GM19025 (cell line): ENCODE results near the gene PLEKHG1.

Experiments used
- ATAC-seq: cut with Tn5 transposase; IDR thresholded peaks from one replicate; pipeline ENCODE4 v1.9.1; 2021; ENCODE audit warnings: mild to moderate bottlenecking, low read depth, moderate library complexity; ENCODE audit not compliant: unreplicated experiment

The PLEKHG1 gene

DNA sequence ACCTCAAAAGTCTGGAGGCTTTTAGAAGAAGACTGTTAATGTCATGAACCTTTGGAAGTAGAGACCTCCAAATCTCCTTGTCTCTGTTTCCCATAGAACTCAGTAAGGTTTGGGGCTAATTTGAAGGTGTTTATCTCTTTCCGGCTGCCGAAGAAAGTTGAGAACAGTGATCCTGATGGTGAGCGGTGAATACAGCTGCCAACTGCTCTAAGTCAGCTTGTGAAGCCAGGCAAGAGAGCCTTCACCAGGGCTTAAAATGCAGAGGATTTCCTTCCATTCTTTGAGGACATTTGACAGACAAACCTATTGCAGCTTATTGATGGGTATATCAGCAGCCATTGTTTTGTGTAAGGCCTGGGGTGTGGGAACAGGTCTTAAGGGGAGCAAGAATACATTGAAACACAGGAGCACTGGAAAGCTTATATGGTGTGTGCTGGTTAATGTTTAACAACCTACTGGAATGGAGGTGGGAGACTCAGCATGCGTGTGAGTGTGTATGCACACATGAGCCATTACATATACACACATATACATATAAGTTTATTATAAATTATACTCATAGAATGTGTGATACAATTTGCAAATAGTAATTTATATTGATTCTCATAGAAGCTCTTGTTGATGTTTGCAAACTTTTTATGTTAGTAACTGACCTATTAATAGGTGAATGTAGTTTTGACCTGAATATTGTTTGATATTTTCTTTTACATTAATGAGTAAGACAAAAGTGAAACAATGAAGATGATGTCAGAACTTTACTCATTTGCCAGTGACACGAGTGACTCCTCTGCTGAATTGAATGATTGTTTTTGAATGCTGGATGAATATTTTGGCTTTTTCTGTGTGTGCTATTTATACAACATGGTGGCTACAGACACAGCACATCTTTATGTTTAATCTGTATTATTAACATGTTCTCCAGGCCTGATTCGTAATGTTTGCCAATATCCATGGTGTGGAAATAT is 18.1 kb downstream of the PLEKHG1 start:
- ATAC-seq, result no peak

GRCh38 chr6:150619275-150619674 is 19.6 kb downstream of the PLEKHG1 start:
- no peak for ATAC-seq

DNA sequence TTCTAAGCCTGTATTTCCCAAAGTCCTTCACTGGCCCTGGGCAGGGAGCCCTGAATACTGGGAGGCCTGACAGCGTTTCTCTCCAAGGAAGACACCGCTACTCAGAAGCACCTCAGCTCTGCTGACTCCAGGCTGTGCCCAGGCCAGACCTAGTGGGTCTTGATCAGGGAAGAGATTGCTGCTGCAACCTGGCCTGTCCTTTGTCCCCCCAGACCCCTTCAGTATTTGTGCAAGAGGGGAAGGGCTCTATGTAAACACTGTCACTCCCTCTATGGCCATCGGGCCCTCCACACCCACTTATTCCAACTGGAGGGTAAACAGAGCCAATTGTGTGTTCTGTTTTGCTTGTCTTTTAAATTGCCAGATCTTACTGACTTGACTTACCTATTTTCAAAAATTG is 20.6 kb downstream of the PLEKHG1 start:
- no peak for ATAC-seq

DNA sequence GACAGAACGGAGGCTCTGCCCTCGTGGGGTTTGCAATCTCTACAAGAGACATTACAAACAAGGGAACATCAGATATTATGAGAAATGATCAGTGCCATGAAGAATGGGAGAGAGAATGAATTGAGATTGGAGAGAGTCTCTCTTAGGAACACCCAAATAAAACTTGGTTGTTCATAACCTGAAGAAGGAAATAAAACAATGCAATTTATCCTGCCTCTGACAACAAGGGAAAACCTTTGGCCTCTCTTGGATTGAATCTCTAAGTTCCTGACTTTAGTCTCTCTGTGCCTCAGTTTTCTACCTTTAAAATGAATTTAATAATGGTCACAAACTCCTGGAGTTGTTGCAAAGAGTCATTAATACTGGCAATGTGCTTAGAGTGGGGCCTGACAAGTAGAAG is 21.1 kb downstream of the PLEKHG1 start:
- ATAC-seq, result no peak

DNA sequence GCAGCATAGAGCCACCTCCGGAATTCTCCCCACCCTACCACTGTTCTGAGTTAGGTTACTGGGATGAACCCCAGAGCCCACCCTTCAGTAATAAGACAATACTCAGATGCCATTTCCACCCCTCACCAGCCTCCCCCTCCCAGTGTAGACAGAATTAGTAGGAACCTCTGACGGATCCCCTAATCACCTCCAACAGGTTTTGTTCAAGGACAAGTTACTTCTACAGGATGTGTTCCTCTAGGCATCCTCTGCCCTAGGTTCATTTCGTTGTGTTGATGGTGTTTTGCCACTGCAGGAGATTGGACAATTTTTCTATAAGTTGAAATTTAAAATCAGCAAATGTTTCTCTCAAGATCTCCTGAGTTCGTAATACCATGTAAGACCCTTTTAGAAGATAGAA is 22.8 kb downstream of the PLEKHG1 start:
- no peak for ATAC-seq

GRCh38 chr6:150622941-150623874 is 23.5 kb downstream of the PLEKHG1 start:
- peak; percentile 96 for ATAC-seq

DNA sequence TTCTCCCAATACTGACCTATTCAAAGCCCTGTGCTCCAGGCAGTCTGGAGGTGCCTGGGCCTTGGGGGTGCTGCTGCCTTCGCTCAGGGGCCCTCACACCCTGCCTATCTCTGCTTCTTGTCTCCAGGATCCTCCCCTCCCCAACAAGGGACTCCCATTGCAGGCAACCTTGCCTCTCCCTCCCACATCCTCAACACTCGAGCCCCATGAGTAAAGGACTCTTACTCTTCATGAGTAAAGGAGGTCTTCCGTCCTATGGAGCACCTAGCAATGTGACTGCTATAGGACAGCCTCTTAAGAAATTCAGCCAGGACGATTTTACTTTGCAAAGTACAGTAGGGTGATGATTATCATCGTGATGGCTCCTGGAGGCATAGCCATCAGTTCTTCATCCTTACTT is 24.5 kb downstream of the PLEKHG1 start:
- ATAC-seq, result no peak

- no peak for ATAC-seq
These were observed 26.2 kb downstream of the PLEKHG1 start for GRCh38 chr6:150625927-150626326.

DNA sequence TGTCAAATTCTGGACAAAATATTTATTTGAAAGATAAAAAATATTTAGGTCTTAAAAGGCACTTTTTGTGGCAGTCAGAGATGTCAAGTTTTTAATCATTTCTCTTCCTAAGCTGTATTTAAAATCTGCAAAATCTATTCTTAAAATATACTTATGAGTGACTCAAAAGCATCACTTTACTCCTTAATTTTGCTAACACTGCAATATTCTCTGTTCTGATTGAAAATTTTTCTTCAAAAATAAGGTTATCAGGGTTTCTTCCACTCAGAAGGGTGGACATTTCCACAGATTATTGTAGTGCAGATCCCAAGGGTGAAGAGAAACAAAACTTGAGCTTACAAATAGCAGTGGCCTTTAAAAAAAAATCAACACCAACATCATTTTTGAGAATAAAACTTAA is 27.5 kb downstream of the PLEKHG1 start:
- no peak for ATAC-seq

DNA sequence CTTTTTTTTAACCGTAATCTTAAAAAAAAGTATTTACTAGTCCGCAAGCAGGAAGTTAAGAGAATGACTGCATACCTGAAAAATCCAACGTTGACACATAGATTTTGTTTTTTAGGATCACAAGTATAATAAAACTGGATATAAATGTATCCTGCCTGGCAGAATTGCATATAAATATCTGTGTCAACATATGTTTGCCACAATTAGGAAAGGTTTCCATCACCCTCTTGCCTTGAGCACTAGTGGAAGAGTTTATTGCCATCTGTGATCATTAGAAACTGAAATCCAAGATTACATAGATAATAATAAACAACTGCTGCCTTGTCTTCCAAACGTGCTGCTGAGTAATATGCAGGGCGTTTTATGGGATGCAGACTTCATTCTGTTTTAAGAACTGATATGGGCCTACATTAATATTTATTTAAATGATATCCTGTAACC is 27.9 kb downstream of the PLEKHG1 start:
- ATAC-seq, result no peak

GRCh38 chr6:150628908-150629307 is 29.2 kb downstream of the PLEKHG1 start:
- no peak for ATAC-seq

DNA sequence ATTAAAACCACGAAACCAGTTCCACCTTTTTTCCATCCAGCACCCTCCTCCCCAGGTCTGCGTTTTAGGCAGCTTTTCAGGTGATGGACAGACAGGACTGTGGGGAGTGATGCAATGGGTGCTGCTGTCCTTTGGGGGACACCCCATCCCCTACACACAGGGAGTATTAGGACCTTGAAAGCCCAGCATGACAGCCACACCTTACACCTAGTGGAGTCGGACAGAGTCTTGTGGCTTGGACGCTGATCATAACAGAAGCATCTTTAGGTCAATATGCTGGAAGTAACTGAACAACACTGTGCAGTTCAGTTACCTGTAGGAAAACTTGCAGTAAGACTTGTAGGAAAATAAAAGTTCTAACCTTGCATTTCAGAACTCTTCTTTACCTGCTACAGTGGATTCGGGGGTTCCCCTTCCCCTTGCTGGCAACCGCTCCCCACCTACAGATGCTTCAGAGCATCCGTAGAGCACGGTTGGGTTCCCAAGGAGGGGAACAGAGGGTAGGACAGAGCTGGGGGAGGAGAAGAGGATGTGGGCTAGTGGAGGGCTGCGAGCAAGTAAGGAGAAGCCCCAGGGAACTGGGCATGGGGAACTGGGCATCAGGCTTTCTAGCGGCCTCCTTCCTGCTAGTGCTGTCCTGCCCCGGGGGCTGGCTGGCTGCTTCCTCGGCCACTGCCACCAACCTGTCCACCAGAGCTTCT is 31.7 kb downstream of the PLEKHG1 start:
- ATAC-seq, result peak; percentile 29

- no peak for ATAC-seq
These were observed 32.4 kb downstream of the PLEKHG1 start for GRCh38 chr6:150631984-150632642.

- ATAC-seq, result peak; percentile 47
These were observed 33.2 kb downstream of the PLEKHG1 start for GRCh38 chr6:150632785-150633485.

DNA sequence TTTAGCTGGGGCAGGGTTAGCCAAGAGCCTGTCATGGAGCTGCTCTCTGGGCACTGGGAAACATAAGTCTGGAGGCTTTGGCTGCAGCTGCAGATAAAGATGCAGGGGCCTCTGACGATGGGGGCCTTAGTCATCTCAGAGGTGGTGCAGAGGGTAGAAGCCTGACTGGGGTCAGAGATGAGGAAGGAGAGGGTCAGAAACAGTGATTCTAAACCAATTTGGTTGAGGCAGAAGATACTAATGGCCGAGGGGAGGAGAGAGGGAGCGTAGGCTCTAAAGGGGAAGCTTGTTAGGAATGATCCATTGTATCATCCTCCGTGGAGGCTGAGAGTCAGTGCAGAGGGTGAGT is 33.8 kb downstream of the PLEKHG1 start:
- no peak for ATAC-seq

- ATAC-seq, result no peak
These were observed 34.7 kb downstream of the PLEKHG1 start for GRCh38 chr6:150634176-150634963.

GRCh38 chr6:150634964-150635292 is 35.2 kb downstream of the PLEKHG1 start:
- ATAC-seq, result no peak

DNA sequence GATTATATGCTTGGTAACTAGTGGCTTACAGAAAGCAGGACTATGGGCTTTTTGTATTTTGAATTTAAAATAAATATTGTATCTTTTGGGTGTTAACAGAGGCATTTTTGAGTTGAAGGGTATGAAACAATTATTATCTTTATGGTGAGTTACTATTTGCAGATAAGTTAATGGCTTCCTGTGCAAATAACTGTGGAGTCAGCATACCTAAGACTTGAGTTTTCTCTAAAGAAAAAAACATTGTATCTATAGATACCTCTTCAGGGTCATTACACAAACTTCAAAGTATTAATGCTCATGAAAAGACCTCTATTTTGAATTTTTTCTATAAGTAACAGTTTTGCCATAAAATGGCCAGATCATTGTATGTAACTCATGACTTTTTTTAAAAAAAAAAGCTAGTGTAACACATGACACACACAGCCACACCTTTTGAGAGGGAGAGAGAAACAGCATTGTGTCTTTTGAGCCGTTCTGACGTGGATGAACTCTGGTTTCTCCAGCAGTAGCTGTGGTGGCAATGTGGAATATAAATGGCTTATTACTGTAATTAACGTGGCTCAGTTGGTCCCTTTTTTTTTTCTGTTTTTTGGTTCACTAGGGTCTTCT is 36.3 kb downstream of the PLEKHG1 start:
- no peak for ATAC-seq
